HEK293T (cell line): ENCODE measurements around the gene TMC4.

Experiments used
- ELF4 ChIP-seq: fragments of 450-650 bp; IDR thresholded peaks from 2 replicates; pipeline ENCODE4 v1.6.1; 2017; ENCODE audit warnings: antibody characterized with exemption
- LEF1 ChIP-seq: fragments of 450-650 bp; IDR thresholded peaks from 2 replicates; pipeline ENCODE4 v1.6.1; 2017; ENCODE audit warnings: mild to moderate bottlenecking, borderline replicate concordance
- SUZ12 ChIP-seq: fragments of 450-650 bp; IDR thresholded peaks from 2 replicates; pipeline ENCODE4 v1.6.1; 2016; ENCODE audit warnings: mild to moderate bottlenecking

DNA sequence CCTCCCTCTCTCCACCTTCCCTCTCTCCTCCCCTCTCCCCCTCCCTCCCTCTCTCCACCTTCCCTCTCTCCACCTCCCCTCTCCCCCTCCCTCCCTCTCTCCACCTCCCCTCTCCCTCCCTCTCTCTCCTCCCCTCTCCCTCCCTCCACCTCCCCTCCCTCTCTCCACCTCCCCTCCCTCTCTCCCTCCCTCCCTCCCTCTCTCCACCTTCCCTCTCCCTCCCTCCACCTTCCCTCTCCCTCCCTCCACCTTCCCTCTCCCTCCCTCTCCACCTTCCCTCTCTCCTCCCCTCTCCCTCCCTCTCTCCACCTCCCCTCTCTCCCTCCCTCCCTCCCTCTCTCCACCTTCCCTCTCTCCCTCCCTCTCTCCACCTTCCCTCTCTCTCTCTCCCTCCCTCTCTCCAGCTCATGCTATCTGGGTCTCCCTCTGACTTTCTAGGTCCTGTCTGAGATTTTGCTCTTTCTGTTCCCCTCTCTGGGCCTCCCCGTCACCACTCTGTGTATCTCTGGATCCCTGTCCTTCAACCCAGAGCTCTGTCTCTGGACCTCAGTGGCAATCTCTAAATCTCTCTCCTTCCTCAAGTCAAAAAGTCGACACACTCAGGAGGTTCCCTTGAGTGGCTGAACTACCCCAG is 38.9 kb downstream of the TMC4 start:
- TF ChIP-seq SUZ12 (no peak), ELF4 (no peak), LEF1 (no peak)
